Loucy (cell line): ENCODE results near the gene PPM1M.

Experiments used
- EZH2phosphoT487 ChIP-seq: fragments of 200-600 bp; IDR thresholded peaks from 2 replicates; pipeline ENCODE4 v1.6.1; 2018; ENCODE audit warnings: antibody characterized with exemption, mild to moderate bottlenecking, moderate library complexity, borderline replicate concordance
- TF ChIP-seq, protein P1 (sequence below): fragments of 200-600 bp; sonication (generic); conservative IDR thresholded peaks from 2 replicates; pipeline ENCODE4 v1.5.1; 2014; ENCODE audit warnings: mild to moderate bottlenecking, antibody characterized with exemption, low read length

DNA sequence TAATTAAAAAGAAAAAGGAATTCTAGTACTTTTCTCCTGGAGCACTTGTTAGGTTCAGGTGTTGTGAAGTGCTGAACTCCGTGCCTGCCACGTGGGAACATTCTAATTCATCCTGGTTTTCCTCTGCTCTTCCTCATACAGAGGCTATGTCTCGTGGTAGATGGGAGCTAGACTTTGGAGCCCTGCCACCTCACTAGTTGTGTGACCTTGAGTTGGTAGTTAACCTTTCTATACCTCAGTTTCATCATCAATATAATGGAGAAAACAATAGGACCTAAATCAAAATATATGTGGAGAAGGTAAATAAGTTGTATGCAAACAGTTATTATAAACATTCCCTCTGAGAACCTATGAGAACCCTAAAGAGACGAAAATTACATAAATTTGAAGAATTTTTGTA, 37.0 kb upstream of the PPM1M start:
- TF ChIP-seq, protein P1, sequence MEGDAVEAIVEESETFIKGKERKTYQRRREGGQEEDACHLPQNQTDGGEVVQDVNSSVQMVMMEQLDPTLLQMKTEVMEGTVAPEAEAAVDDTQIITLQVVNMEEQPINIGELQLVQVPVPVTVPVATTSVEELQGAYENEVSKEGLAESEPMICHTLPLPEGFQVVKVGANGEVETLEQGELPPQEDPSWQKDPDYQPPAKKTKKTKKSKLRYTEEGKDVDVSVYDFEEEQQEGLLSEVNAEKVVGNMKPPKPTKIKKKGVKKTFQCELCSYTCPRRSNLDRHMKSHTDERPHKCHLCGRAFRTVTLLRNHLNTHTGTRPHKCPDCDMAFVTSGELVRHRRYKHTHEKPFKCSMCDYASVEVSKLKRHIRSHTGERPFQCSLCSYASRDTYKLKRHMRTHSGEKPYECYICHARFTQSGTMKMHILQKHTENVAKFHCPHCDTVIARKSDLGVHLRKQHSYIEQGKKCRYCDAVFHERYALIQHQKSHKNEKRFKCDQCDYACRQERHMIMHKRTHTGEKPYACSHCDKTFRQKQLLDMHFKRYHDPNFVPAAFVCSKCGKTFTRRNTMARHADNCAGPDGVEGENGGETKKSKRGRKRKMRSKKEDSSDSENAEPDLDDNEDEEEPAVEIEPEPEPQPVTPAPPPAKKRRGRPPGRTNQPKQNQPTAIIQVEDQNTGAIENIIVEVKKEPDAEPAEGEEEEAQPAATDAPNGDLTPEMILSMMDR, result no peak
- no peak for TF ChIP-seq EZH2phosphoT487
